Right kidney (tissue), 1 donor: ENCODE results near the gene RUSF1.

Source experiments
- DNase-seq: peaks from one replicate; pipeline ENCODE4 v3.0.0-alpha.2; 2016

The RUSF1 gene

GRCh38 chr16:31471875-31472708 is 36.1 kb downstream of the RUSF1 start, which contains the start of gene TGFB1I1:
TSS of gene TGFB1I1 (plus strand) at chr16:31472152. CDS start at chr16:31472189, 37 bp downstream.
- DNase-seq, result peak; percentile 77

- no peak for DNase-seq
Measured at GRCh38 chr16:31471241-31471874, 36.8 kb downstream of the RUSF1 start.

- no peak for DNase-seq
Measured at GRCh38 chr16:31470615-31471014, 37.6 kb downstream of the RUSF1 start.

- DNase-seq, result no peak
Measured at GRCh38 chr16:31467858-31468257, 40.3 kb downstream of the RUSF1 start.

- DNase-seq, result no peak
Measured at GRCh38 chr16:31467151-31467773, 40.9 kb downstream of the RUSF1 start.

- no peak for DNase-seq
Measured at GRCh38 chr16:31466381-31466841, 41.8 kb downstream of the RUSF1 start.

- DNase-seq, result no peak
Measured at GRCh38 chr16:31465788-31466370, 42.3 kb downstream of the RUSF1 start.

GRCh38 chr16:31464781-31465260 is 43.4 kb downstream of the RUSF1 start:
- no peak for DNase-seq

- no peak for DNase-seq
Measured at GRCh38 chr16:31464348-31464769, 43.8 kb downstream of the RUSF1 start.

- DNase-seq, result no peak
Measured at GRCh38 chr16:31461921-31462804, 46.0 kb downstream of the RUSF1 start.

- DNase-seq, result no peak
Measured at GRCh38 chr16:31461201-31461920, 46.8 kb downstream of the RUSF1 start.

- DNase-seq, result no peak
Measured at GRCh38 chr16:31460582-31461002, 47.6 kb downstream of the RUSF1 start.

- DNase-seq, result peak; percentile 77
Measured at GRCh38 chr16:31459687-31460581, 48.3 kb downstream of the RUSF1 start.

GRCh38 chr16:31458844-31459686 is 49.1 kb downstream of the RUSF1 start, which contains the start of gene ARMC5:
TSS of gene ARMC5 (plus strand) at chr16:31459501. CDS start at chr16:31459525, 24 bp downstream.
- DNase-seq, result peak; percentile 100

GRCh38 chr16:31458073-31458843 is 49.9 kb downstream of the RUSF1 start:
- DNase-seq, result peak; percentile 69

- DNase-seq, result no peak
Measured at GRCh38 chr16:31456988-31457360, 51.2 kb downstream of the RUSF1 start.

- DNase-seq, result no peak
Measured at GRCh38 chr16:31455601-31456314, 52.4 kb downstream of the RUSF1 start.
